Memory B cell (primary cell): Measurements from ENCODE around the gene FILIP1L.

Source experiments
- ATAC-seq: fragments of 150-1000 bp; cut with Tn5 transposase; 2 replicates; pipeline ENCODE4 v1.10.0; 2021; ENCODE audit warnings: low read depth, mild to moderate bottlenecking, moderate library complexity
- DNase-seq, 2 donors: peaks; one replicate each; pipeline ENCODE4 v3.0.0; 2022; ENCODE audit warnings: low spot score in 2 of 2
- H3K27ac Mint-ChIP-seq: one replicate; pipeline ENCODE4 v1.8.0; 2022; ENCODE audit warnings: mild to moderate bottlenecking, moderate library complexity, mixed read lengths
- H3K27me3 Mint-ChIP-seq: one replicate; pipeline ENCODE4 v1.8.0; 2022; ENCODE audit warnings: mixed read lengths
- H3K36me3 Mint-ChIP-seq: one replicate; pipeline ENCODE4 v1.8.0; 2022; ENCODE audit warnings: mild to moderate bottlenecking, mixed read lengths
- H3K4me1 Mint-ChIP-seq: one replicate; pipeline ENCODE4 v1.8.0; 2022; ENCODE audit warnings: mixed read lengths
- H3K4me3 Mint-ChIP-seq: one replicate; pipeline ENCODE4 v1.8.0; 2022; ENCODE audit warnings: mild to moderate bottlenecking, moderate library complexity, mixed read lengths
- H3K9me3 Mint-ChIP-seq: one replicate; pipeline ENCODE4 v1.8.0; 2022; ENCODE audit warnings: mixed read lengths

Gene FILIP1L

DNA sequence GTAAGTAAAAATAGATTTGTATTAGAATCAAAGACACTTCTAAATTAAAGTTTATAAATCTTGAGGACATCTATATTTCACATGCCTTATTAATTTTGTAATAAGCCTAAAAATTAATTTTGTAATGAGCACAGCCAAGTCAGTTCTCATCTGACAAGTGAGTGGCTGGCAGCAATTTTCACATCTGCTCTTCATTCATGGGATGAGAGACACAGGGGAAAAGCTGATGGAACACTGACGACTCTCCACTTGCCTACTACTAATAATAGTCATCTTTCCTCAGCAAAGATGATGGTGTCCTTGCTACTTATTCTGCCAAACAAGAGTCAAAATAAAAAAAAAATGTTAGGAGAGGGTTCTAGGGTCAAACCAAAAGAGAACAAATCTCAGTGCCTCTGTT lies 311.0 kb downstream of the FILIP1L start:
- Mint-ChIP-seq H3K27me3 (no peaks in the 10 kb centered on the region), H3K4me1 (no peaks in the 10 kb centered on the region), H3K27ac (no peak overlapping the region), H3K36me3 (peaks cover 11% of the 10 kb centered on the region), H3K9me3 (peaks cover 10% of the 10 kb centered on the region), H3K4me3 (no peak overlapping the region)
- no peak for DNase-seq
- no peak for ATAC-seq

DNA sequence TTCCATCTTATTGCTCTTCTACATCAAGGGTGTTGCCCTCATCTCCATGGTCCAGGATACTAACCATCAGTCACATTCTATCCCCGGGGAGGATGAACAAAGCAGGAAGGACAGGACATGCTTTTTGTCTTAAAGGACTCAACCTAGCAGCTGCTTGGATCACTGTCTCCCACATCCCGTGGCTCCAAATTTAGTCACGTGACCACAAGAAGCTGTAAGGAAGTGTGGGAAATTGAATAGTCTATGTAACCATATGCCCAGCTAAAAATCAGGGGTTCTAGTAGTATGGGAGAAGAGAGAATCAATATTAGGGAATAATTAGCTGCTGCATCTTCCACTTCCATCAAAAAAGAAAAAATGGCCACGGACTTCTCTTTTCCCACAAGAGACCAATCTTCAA lies 314.9 kb downstream of the FILIP1L start:
- H3K36me3 Mint-ChIP-seq = peaks cover 5% of the 10 kb centered on the region
- H3K27me3 Mint-ChIP-seq = no peaks in the 10 kb centered on the region
- DNase-seq = no peak
- H3K9me3 Mint-ChIP-seq = peaks cover 4% of the 10 kb centered on the region
- no peak overlapping the region for H3K4me3 Mint-ChIP-seq
- no peak for ATAC-seq
- no peak overlapping the region for H3K27ac Mint-ChIP-seq
- no peaks in the 10 kb centered on the region for H3K4me1 Mint-ChIP-seq

- ATAC-seq (no peak), DNase-seq (no peak)
- peaks cover 1% of the 10 kb centered on the region for H3K36me3 Mint-ChIP-seq
- H3K27me3 Mint-ChIP-seq = peaks cover 4% of the 10 kb centered on the region
- no peak overlapping the region for H3K4me3 Mint-ChIP-seq
- no peaks in the 10 kb centered on the region for H3K9me3 Mint-ChIP-seq
- H3K4me1 Mint-ChIP-seq = no peaks in the 10 kb centered on the region
- H3K27ac Mint-ChIP-seq = no peak overlapping the region
Measured at GRCh38 chr3:99795573-99795972, 318.7 kb downstream of the FILIP1L start.

DNA sequence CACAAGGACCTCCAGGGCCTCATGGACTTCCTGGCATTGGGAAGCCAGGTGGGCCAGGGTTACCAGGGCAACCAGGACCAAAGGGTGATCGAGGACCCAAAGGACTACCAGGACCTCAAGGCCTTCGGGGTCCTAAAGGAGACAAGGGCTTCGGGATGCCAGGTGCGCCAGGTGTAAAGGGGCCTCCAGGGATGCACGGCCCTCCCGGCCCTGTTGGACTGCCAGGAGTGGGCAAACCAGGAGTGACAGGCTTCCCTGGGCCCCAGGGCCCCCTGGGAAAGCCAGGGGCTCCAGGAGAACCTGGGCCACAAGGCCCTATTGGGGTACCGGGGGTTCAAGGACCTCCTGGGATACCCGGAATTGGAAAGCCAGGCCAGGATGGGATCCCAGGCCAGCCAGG lies 319.8 kb downstream of the FILIP1L start:
- no peak for ATAC-seq
- Mint-ChIP-seq H3K4me1 (no peaks in the 10 kb centered on the region), H3K27ac (no peak overlapping the region), H3K36me3 (peaks cover 1% of the 10 kb centered on the region), H3K9me3 (no peaks in the 10 kb centered on the region), H3K27me3 (peaks cover 6% of the 10 kb centered on the region), H3K4me3 (no peak overlapping the region)
- DNase-seq = no peak

DNA sequence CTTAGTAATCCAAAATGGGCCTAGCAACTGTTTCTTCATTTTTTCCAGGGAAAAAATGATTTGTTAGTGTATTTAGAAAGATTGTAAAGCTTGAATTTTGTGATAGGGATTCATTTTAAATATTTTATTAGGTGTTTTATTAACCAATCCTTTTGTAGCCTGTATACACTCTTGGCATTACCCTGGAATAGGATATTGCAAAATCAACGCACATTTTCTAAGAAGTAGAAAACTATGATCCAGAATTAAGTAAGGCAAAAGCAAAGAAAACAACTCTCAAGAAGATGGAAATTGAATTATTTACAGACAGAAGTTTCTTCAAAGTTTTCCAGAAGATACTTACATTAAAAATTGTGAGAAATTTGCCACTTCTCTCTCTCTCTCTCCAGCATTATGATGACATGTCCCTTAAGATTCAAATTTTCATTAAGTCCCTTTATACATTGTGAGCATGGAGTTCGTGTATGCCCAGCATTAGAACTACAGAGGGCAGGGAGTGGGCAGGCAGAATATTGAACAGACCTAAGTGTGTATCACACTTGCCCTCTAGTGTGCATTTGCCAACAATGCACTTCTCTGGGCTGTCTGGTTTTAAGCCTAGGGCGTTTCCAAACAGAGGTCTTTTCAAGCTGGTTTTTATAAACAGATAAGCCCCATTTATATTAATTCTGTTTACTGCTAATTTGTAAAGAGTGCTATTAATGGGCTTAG lies 325.1 kb downstream of the FILIP1L start:
- Mint-ChIP-seq H3K27me3 (peaks cover 7% of the 10 kb centered on the region), H3K36me3 (peaks cover under 1% of the 10 kb centered on the region), H3K9me3 (no peaks in the 10 kb centered on the region), H3K4me1 (peaks cover 2% of the 10 kb centered on the region), H3K4me3 (no peak overlapping the region), H3K27ac (no peak overlapping the region)
- ATAC-seq (peak; percentile 78), DNase-seq (no peak)
